IPS DF 4.7 (cell line): ENCODE data around the gene TFAP2A.

Experiments used
- DNase-seq: peaks from one replicate; pipeline ENCODE4 v3.0.0-alpha.2; 2013; ENCODE audit warnings: low spot score; ENCODE audit errors: extremely low read depth

The TFAP2A gene

GRCh38 chr6:10399451-10399850 lies 15.4 kb downstream of the TFAP2A start:
- DNase-seq = no peak

- DNase-seq = no peak
Measured at GRCh38 chr6:10398446-10399218, 16.2 kb downstream of the TFAP2A start.

- no peak for DNase-seq
Measured at GRCh38 chr6:10397756-10398445, 17.0 kb downstream of the TFAP2A start.

- DNase-seq = no peak
Measured at GRCh38 chr6:10396785-10397184, 18.1 kb downstream of the TFAP2A start.

GRCh38 chr6:10395704-10396546 lies 18.9 kb downstream of the TFAP2A start:
- no peak for DNase-seq

GRCh38 chr6:10395171-10395703 lies 19.6 kb downstream of the TFAP2A start:
- no peak for DNase-seq

GRCh38 chr6:10393544-10394225 lies 21.2 kb downstream of the TFAP2A start:
- no peak for DNase-seq

GRCh38 chr6:10391799-10392198 lies 23.1 kb downstream of the TFAP2A start:
- no peak for DNase-seq

- no peak for DNase-seq
Measured at GRCh38 chr6:10391299-10391630, 23.6 kb downstream of the TFAP2A start.

GRCh38 chr6:10390495-10391298 lies 24.2 kb downstream of the TFAP2A start:
- DNase-seq = no peak

GRCh38 chr6:10389739-10390494 lies 25.0 kb downstream of the TFAP2A start:
- DNase-seq = no peak

GRCh38 chr6:10386756-10387654 lies 27.9 kb downstream of the TFAP2A start:
- DNase-seq = no peak

- no peak for DNase-seq
Measured at GRCh38 chr6:10386220-10386619, 28.7 kb downstream of the TFAP2A start.

- DNase-seq = no peak
Measured at GRCh38 chr6:10385524-10386132, 29.2 kb downstream of the TFAP2A start.

- DNase-seq = no peak
Measured at GRCh38 chr6:10384610-10385523, 30.0 kb downstream of the TFAP2A start.

- no peak for DNase-seq
Measured at GRCh38 chr6:10384091-10384609, 30.7 kb downstream of the TFAP2A start.
